Measurements from ENCODE around the gene MARS1.
"Not testable (repeated sequence)": the region's sequence is repeated elsewhere in the genome, so short reads cannot be mapped to it uniquely, and the experiment has no call there.

The MARS1 gene

DNA sequence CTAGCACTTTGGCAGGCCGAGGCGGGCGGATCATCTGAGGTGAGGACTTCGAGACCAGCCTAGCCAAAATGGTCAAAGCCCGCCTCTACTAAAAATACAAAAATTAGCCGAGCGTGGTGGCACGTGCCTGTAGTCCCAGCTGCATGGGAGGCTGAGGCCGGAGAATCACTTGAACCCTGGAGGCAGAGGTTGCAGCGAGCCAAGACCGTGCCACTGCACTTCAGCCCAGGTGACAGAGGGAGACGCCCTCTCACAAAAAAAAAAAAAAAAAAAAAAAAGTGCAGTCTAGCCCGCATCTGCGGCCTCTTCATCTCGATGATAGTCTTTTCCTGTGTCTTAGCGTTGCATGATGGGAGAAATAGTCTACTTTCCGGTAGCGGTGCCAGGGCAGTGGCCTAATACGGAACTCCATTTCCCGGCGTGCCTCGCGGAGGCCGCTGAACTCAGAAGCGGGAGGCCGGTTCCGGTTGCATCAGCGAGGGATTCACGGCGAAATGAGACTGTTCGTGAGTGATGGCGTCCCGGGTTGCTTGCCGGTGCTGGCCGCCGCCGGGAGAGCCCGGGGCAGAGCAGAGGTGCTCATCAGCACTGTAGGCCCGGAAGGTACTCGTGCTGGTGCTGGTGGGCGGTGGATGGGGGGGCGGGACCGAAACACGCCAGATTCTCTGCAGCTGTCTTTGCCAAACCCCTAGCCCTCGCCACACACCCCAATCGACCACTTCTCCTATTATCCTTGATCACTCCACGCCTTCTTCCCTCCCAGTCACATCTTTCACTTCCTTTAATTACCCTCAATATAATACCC is at the start of gene MARS1:
TSS of gene MARS1 (plus strand) at position 472 of the 805 bp plus-strand sequence. CDS start at position 495, 23 bp downstream.
- peak; percentile 92 to 99 (median 97) for DNase-seq
- intact Hi-C loops (cut with DNase I) = no loop called here

- no peak for DNase-seq
- intact Hi-C loops (cut with DNase I) = no loop called here
These were observed 49.5 kb upstream of the MARS1 start for GRCh38 chr12:57438400-57438799.

GRCh38 chr12:57439762-57440266 is 48.1 kb upstream of the MARS1 start:
- intact Hi-C loops (cut with DNase I) = no loop called here
- DNase-seq = no peak

GRCh38 chr12:57441393-57441792 is 46.5 kb upstream of the MARS1 start:
- DNase-seq; intact Hi-C loops (cut with DNase I): not testable (repeated sequence)

DNA sequence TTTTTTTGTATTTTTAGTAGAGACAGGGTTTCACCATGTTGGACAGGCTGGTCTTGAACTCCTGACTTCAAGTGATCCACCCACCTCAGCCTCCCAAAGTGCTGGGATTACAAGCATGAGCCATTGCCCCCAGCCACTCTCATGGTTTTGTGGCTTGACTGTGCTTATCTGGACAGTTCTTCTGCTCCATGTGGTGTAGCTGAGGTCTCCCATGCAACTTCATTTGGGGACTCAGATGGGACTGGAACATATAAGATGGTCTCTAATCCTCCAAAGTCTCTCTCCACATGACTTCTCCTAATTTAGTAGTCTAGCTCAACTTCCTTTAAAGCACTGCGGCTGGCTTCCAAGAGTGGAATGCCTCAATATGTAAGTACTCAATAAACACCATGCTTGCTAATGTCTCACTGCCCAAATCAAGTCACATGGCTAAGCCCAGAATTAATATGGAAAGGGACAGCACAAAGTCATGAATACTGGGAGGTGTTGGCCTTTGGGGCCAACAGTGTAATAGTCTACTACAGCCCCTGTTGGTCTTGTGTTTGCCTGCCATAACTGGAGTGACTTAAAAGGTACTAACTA is 45.9 kb upstream of the MARS1 start:
- DNase-seq = no peak
- intact Hi-C loops (cut with DNase I) = no loop called here

DNA sequence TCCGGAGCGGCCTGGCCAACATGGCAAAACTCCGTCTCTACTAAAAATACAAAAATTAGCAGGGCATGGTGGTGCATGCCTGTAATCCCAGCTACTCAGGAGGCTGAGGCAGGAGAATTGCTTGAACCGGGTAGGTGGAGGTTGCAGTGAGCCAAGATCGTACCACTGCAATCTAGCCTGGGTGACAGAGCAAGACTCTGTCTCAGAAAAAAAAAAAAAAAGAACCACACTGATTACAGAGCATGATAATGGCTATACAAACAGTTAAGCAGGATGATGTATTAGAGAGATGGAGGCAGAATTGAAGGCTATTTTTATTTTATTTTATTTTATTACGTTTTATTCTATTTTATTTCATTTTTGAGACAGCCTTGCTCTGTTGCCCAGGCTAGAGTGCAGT is 43.5 kb upstream of the MARS1 start:
- intact Hi-C loops (cut with DNase I) = not testable (repeated sequence)

GRCh38 chr12:57444744-57445143 is 43.1 kb upstream of the MARS1 start:
- intact Hi-C loops (cut with DNase I) = no loop called here
- no peak for DNase-seq

More for the DNA sequence above, 43.5 kb upstream of the MARS1 start:
- not testable (repeated sequence) for DNase-seq

- intact Hi-C loops (cut with DNase I) = no loop called here
- DNase-seq = no peak
These were observed 41.4 kb upstream of the MARS1 start for GRCh38 chr12:57446292-57446960.

- DNase-seq = no peak
These were observed 39.2 kb upstream of the MARS1 start for GRCh38 chr12:57448669-57449068.

GRCh38 chr12:57449375-57449774 is 38.5 kb upstream of the MARS1 start:
- no peak for DNase-seq
- intact Hi-C loops (cut with DNase I) = no loop called here

More at GRCh38 chr12:57448669-57449068, 39.2 kb upstream of the MARS1 start:
- intact Hi-C loops (cut with DNase I) = no loop called here

- intact Hi-C loops (cut with DNase I) = loop anchor here (5.0 to 10.0 kb wide), 2 partner anchors 143 to 225 kb away; partner anchors contain the start of gene SHMT2
- DNase-seq = no peak
These were observed 37.8 kb upstream of the MARS1 start for GRCh38 chr12:57450057-57450456.

- intact Hi-C loops (cut with DNase I) = loop anchor here (5.0 to 10.0 kb wide), 2 partner anchors 144 to 227 kb away; partner anchors contain the start of gene SHMT2
- DNase-seq = no peak
These were observed 36.6 kb upstream of the MARS1 start for GRCh38 chr12:57451233-57451778.

DNA sequence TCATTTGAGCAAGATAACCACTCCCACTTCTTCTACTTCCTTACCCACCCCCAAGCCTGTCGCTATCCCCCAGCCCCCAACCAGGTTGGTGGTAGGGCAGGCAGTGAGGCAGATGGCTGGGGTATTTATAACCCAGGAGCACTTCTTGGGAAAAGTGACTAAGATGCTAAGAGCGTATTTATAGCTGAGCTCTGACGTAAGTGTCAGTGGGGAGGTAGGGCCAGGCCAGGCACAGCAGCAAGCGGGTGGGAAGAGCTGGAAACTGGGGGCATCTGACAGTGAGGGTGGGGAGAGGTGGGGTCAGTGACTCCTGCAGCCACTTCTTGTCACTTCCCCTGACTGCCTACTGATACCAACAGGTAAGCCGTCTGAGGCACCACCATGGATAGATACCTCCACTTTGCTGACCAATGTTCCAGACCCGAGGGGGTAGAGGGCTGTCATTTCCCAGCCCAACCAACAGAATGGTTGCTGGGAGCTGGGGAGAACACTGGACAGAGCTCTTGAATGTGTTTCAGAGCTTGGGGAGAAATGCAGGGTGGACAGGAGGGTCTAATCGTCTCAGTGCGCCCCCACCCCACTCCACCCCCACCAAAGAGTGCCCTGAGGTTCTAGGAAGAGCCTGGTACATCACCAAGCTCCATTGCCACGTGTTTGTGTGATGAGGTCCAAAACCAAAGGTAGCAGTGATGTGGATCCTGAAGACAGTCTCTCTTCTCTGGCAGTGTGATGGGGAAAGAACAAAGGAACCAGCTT is 35.5 kb upstream of the MARS1 start:
- intact Hi-C loops (cut with DNase I) = loop anchor here (5.0 to 10.0 kb wide), 2 partner anchors 145 to 228 kb away; partner anchors contain the start of gene SHMT2

DNA sequence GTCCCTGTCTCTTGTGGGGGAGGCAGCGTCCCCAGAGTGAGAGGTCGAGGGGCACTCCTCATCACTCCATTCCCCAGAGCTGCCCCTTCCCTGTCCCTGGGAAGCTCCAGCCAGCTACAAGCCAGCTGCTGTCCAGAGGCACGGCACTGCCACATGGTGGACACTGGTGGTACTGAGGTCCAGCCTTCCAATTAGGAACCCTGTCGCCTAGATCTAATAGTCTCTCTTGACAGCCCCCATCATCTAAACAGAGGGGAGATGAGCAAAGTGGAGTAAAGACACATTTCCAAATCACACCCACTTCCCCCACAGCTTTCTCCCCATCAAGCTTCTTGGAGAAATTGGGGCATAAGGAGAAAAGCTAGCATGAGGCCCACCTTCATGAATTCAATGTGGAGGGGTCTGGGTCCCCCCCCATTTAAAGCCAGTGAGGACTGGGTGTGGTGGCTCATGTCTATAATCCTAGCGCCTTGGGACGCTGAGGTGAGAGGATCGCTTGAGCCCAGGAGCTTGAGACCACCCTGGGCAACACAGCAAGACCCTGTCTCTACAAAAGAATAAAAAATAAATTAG is 34.8 kb upstream of the MARS1 start:
- intact Hi-C loops (cut with DNase I) = loop anchor here (5.0 to 10.0 kb wide), 2 partner anchors 146 to 228 kb away; partner anchors contain the start of gene SHMT2
- peak; percentile 50 to 91 (median 81) for DNase-seq

More for the DNA sequence above, 35.5 kb upstream of the MARS1 start:
- peak in 39 of 42 donors; percentile 21 to 87 (median 58) for DNase-seq

GRCh38 chr12:57454213-57454565 is 33.7 kb upstream of the MARS1 start:
- intact Hi-C loops (cut with DNase I) = loop anchor here (5.0 to 10.0 kb wide), 2 partner anchors 147 to 229 kb away; partner anchors contain the start of gene SHMT2
- no peak for DNase-seq

GRCh38 chr12:57454566-57455373 is 33.1 kb upstream of the MARS1 start, which contains the start of gene INHBE:
Gene INHBE (plus strand): TSS chr12:57455307. CDS start chr12:57455537, 230 bp downstream.
- no peak for DNase-seq
- intact Hi-C loops (cut with DNase I) = loop anchor here (5.0 to 10.0 kb wide), 2 partner anchors 147 to 230 kb away; partner anchors contain the start of gene SHMT2
